Calu3 (cell line): ENCODE measurements around the gene SPSB3. TPM values are rescaled to one million over a fixed set of nuclear protein-coding genes. Genes with fewer than 3 reads are reported as not detected.

ENCODE experiments used
- BruUV-seq: library from RNA; stranded (reverse); fragments of 400-500 nt; replicated peaks from 2 replicates; lab custom pipeline; 2021; lab: Mats Ljungman, UMichigan
- CTCF ChIA-PET: fragments of 300-600 bp; sonication (Branson Sonifier 250); formaldehyde crosslinking; loops from one replicate; lab custom pipeline; 2022; ENCODE audit warnings: antibody characterized with exemption; lab: Charles Lee
- DNase-seq: peaks from one replicate; pipeline ENCODE4 v3.0.0; 2022
- H3K27ac Mint-ChIP-seq: one replicate; pipeline ENCODE4 v1.8.0; 2022; ENCODE audit warnings: mixed read lengths; ENCODE audit not compliant: unreplicated experiment
- H3K27me3 Mint-ChIP-seq: one replicate; pipeline ENCODE4 v1.8.0; 2022; ENCODE audit warnings: mixed read lengths; ENCODE audit not compliant: unreplicated experiment
- H3K36me3 Mint-ChIP-seq: one replicate; pipeline ENCODE4 v1.8.0; 2022; ENCODE audit warnings: mild to moderate bottlenecking, moderate library complexity, mixed read lengths; ENCODE audit not compliant: insufficient read depth, unreplicated experiment
- H3K4me1 Mint-ChIP-seq: one replicate; pipeline ENCODE4 v1.8.0; 2022; ENCODE audit warnings: mild to moderate bottlenecking, low read depth, mixed read lengths; ENCODE audit not compliant: unreplicated experiment
- H3K4me3 Mint-ChIP-seq: one replicate; pipeline ENCODE4 v1.8.0; 2022; ENCODE audit warnings: mild to moderate bottlenecking, low read depth, moderate library complexity, mixed read lengths; ENCODE audit not compliant: unreplicated experiment
- H3K9me3 Mint-ChIP-seq: one replicate; pipeline ENCODE4 v1.8.0; 2022; ENCODE audit warnings: low read depth, mixed read lengths; ENCODE audit not compliant: unreplicated experiment
- intact Hi-C: fragments of 100-400 bp; cut with micrococcal nuclease; formaldehyde crosslinking; loops from one replicate; pipeline ENCODE4 v1.10.0; 2022; ENCODE audit not compliant: unreplicated experiment
- total RNA-seq: library from RNA; stranded (reverse); gene quantifications from 2 replicates; pipeline ENCODE4 v1.2.3, GENCODE V29; 2022
- TF ChIP-seq, protein P1 (sequence below): fragments of 200-600 bp; IDR thresholded peaks from one replicate; pipeline ENCODE4 v1.8.0; 2022; ENCODE audit warnings: antibody characterized with exemption; ENCODE audit not compliant: unreplicated experiment

Gene SPSB3
- total RNA-seq, 1 experiment from 2014 or later: 44.3 TPM

DNA sequence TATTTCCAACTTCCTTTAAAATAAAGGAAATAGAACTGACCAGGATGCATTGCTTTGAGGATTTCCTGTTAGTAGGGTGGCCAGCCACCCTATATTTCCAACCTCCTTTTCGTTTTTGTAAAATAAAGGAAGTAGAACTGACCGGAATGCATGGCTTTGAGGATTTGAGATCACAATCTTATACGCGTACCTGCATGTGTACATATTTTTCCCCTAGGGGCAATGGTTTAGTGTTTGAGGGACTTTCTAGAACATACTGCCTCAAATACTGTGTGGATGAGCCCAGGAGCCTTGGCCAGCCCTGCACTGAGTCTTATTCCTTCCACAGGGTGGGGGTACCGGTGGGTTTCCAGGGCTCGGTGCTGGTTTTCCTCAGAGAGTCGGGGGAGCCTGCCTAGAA is 50.8 kb downstream of the SPSB3 start:
- H3K27me3 Mint-ChIP-seq: no peaks in the 10 kb centered on the region
- no peak for DNase-seq
- TF ChIP-seq, protein P1, sequence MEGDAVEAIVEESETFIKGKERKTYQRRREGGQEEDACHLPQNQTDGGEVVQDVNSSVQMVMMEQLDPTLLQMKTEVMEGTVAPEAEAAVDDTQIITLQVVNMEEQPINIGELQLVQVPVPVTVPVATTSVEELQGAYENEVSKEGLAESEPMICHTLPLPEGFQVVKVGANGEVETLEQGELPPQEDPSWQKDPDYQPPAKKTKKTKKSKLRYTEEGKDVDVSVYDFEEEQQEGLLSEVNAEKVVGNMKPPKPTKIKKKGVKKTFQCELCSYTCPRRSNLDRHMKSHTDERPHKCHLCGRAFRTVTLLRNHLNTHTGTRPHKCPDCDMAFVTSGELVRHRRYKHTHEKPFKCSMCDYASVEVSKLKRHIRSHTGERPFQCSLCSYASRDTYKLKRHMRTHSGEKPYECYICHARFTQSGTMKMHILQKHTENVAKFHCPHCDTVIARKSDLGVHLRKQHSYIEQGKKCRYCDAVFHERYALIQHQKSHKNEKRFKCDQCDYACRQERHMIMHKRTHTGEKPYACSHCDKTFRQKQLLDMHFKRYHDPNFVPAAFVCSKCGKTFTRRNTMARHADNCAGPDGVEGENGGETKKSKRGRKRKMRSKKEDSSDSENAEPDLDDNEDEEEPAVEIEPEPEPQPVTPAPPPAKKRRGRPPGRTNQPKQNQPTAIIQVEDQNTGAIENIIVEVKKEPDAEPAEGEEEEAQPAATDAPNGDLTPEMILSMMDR: no peak
- BruUV-seq: no TSS peak
- intact Hi-C loops: no loop called here
- no peak overlapping the region for H3K27ac Mint-ChIP-seq
- CTCF ChIA-PET: interaction anchor here (1.2 kb wide), 1 partner anchor 26 kb away, joined by 3 read pairs; the partner anchor contains the start of gene MAPK8IP3
- H3K4me1 Mint-ChIP-seq: no peaks in the 10 kb centered on the region
- H3K9me3 Mint-ChIP-seq: no peaks in the 10 kb centered on the region
- H3K36me3 Mint-ChIP-seq: peaks cover 36% of the 10 kb centered on the region
- no peak overlapping the region for H3K4me3 Mint-ChIP-seq

DNA sequence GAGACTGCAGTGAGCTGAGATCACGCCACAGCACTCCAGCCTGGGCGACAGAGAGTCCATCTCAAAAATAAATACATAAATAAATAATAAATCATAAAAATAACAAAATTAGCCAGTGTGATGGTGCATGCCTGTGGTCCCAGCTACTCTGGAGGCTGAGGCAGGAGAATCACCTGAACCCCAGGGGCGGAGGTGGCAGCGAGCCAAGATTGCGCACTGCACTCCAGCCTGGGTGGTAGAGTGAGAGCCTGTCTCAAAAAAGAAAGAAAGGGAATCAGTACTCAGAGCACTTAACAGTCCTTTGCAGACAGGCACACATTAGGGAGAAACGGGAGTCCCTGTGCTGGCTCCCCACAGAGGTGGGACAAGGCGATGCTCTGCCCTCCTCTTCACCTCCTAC is 51.3 kb downstream of the SPSB3 start:
- intact Hi-C loops: no loop called here
- CTCF ChIA-PET: interaction anchor here (0.7 kb wide), 1 partner anchor 519 kb away, joined by 3 read pairs; no protein-coding TSS in a partner anchor
- TF ChIP-seq, protein P1: no peak
- Mint-ChIP-seq H3K4me1 (no peaks in the 10 kb centered on the region), H3K27ac (no peak overlapping the region), H3K27me3 (no peaks in the 10 kb centered on the region), H3K9me3 (no peaks in the 10 kb centered on the region), H3K4me3 (no peak overlapping the region), H3K36me3 (peaks cover 36% of the 10 kb centered on the region)
- BruUV-seq: no TSS peak
- no peak for DNase-seq

DNA sequence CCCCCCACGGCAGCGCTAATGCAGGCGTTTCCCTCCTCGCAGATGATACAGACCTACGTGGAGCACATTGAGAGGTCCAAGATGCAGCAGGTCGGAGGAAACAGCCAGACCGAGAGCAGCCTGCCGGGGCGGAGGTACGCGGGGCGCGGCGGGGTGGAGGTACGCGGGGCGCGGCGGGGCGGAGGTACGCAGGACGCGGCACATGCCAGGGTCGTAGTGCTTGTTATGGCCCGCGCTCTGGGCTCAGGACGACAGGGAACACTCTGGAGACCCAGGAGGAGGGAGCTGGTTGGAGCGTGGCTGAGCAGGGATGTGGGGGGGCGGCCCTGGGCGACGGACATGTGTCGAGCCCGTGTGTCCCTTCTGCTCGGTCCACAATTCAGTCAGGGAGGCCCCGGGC is 52.9 kb downstream of the SPSB3 start:
- H3K36me3 Mint-ChIP-seq: peaks cover 36% of the 10 kb centered on the region
- no TSS peak for BruUV-seq
- no peaks in the 10 kb centered on the region for H3K4me1 Mint-ChIP-seq
- TF ChIP-seq, protein P1: no peak
- intact Hi-C loops: no loop called here
- H3K9me3 Mint-ChIP-seq: no peaks in the 10 kb centered on the region
- no peak for DNase-seq
- H3K4me3 Mint-ChIP-seq: no peak overlapping the region
- no peak overlapping the region for H3K27ac Mint-ChIP-seq
- CTCF ChIA-PET: no interaction called here
- no peaks in the 10 kb centered on the region for H3K27me3 Mint-ChIP-seq

DNA sequence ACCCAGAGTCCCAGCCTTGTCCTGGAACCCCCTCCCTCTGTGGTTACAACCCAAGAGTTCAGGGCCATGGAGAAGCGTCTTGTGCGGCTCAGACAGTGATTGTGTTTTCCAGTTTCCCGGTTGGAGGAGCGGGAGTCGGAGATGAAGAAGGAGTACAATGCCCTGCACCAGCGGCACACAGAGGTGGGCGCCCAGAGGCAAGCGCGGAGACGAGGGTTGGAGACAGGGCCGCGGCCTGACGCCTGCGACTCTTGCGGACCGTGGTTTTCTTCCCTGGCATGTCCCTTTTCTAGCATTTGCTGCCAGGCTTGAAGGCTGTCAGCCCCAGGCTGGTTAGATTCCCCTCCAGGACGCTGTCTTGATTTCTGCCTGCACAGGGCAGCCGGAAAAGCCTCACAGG is 53.3 kb downstream of the SPSB3 start:
- H3K27ac Mint-ChIP-seq: no peak overlapping the region

More for the DNA sequence above, 53.3 kb downstream of the SPSB3 start:
- no peaks in the 10 kb centered on the region for H3K4me1 Mint-ChIP-seq
- H3K4me3 Mint-ChIP-seq: no peak overlapping the region
- BruUV-seq: no TSS peak
- CTCF ChIA-PET: interaction anchor here (0.5 kb wide), 1 partner anchor 1570 kb away, joined by 3 read pairs; no protein-coding TSS in a partner anchor
- intact Hi-C loops: no loop called here
- TF ChIP-seq, protein P1: no peak
- H3K9me3 Mint-ChIP-seq: no peaks in the 10 kb centered on the region
- peaks cover 36% of the 10 kb centered on the region for H3K36me3 Mint-ChIP-seq
- no peaks in the 10 kb centered on the region for H3K27me3 Mint-ChIP-seq
- no peak for DNase-seq
